AG09309 (cell line): ENCODE measurements around the gene MRPS15.
"Not testable (repeated sequence)": the region's sequence is repeated elsewhere in the genome, so short reads cannot be mapped to it uniquely, and the experiment has no call there.

Experiments used
- DNase-seq: peaks from one replicate; pipeline ENCODE4 v3.0.0-alpha.2; 2010; ENCODE audit warnings: low read depth
- H3K4me3 ChIP-seq: 2 replicates; pipeline ENCODE4 v1.5.1; 2011; ENCODE audit warnings: mild to moderate bottlenecking, low read depth, low read length, moderate library complexity; ENCODE audit not compliant: control insufficient read depth
- CTCF ChIP-seq: IDR thresholded peaks from 2 replicates; pipeline ENCODE4 v1.5.1; 2011; ENCODE audit warnings: mild to moderate bottlenecking, low read depth, low read length, inconsistent platforms; ENCODE audit not compliant: insufficient read depth, control insufficient read depth; ENCODE audit errors: missing control alignments

Gene MRPS15

GRCh38 chr1:36482724-36483388 lies 18.7 kb upstream of the MRPS15 start, which contains the start of gene CSF3R:
CSF3R (minus strand) TSS chr1:36482913; CDS start chr1:36479496, 3,417 bp downstream.
- no peak within 1 kb of the TSS for H3K4me3 ChIP-seq
- no peak for TF ChIP-seq CTCF
- DNase-seq = no peak

- TF ChIP-seq CTCF = no peak
- H3K4me3 ChIP-seq = no peak overlapping the region
- no peak for DNase-seq
Observed at GRCh38 chr1:36481771-36482723, 17.9 kb upstream of the MRPS15 start.

GRCh38 chr1:36481091-36481490 lies 16.9 kb upstream of the MRPS15 start:
- TF ChIP-seq CTCF = no peak
- no peak for DNase-seq
- H3K4me3 ChIP-seq = no peak overlapping the region

- DNase-seq = no peak
- TF ChIP-seq CTCF = no peak
- no peak overlapping the region for H3K4me3 ChIP-seq
Observed at GRCh38 chr1:36480161-36480560, 16.0 kb upstream of the MRPS15 start.

GRCh38 chr1:36479505-36480051 lies 15.4 kb upstream of the MRPS15 start:
- H3K4me3 ChIP-seq = no peak overlapping the region
- DNase-seq = no peak
- no peak for TF ChIP-seq CTCF

- not testable (repeated sequence) for H3K4me3 ChIP-seq, DNase-seq
Observed at GRCh38 chr1:36477615-36478014, 13.4 kb upstream of the MRPS15 start.

GRCh38 chr1:36476945-36477344 lies 12.8 kb upstream of the MRPS15 start:
- no peak overlapping the region for H3K4me3 ChIP-seq
- no peak for DNase-seq
- TF ChIP-seq CTCF = no peak
